Measurements from ENCODE around the gene C17orf114.

C17orf114 gene

DNA sequence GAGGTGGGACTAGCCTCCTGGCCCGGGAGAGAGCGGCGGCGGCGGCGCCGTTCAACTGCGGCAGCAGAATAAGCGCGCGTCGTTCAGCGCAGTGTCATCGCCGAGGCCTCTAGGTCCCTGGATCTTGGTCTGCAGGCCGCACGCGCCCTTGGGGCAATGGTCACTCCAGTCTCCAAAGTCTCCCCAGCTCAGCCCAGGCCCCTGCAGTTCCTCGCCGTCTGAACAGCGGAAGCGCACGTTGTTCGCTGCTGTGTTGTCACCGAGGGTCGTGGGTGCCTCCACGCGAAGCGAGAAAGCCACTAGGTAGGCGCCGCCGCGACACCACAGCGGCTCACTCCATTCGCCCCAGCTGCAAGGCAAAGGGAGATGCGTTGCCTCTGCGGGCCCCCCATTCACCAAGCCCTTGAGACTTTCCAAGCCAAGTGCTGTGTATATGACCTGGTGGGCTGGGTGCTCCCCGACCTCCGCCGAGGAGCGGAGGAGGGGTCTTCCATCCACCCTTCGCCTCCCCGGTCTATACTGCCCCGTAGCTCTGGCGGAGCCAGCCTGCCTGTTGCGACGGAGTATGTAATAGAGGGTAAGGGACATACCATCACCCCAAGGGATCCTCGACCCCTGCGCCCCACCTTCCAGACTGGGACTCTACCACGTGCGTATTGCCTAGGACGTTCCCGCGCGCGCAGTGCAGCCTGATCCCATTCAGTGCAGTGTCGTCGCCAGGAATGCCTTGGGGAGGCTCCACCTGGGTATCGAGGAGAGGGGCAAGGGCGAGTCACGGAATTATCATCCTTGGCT, 16.6 kb downstream of the C17orf114 start:
- no peaks in the 10 kb centered on the region for H3K36me3 ChIP-seq
- DNase-seq (ENCODE audit: extremely low spot score in 2 of 2), result no peak
- H3K27ac ChIP-seq, result no peak overlapping the region
- H3K4me1 ChIP-seq, result peaks cover 48% of the 10 kb centered on the region
- intact Hi-C loops (cut with DNase I), result loop anchor here (5.0 to 10.0 kb wide), 3 partner anchors 51 to 107 kb away; partner anchors contain the start of genes ARRB2, CXCL16, MED11 and ZMYND15
- peak overlapping the region; percentile 30 to 46 for H3K4me3 ChIP-seq
- TF ChIP-seq POLR2AphosphoS5 (IDR thresholded peaks at IDR 0.05; ENCODE audit: insufficient read depth in 1 of 2, low read depth in 1 of 2), result no peak
- no peaks in the 10 kb centered on the region for H3K9me3 ChIP-seq
- no peaks in the 10 kb centered on the region for H3K27me3 ChIP-seq

DNA sequence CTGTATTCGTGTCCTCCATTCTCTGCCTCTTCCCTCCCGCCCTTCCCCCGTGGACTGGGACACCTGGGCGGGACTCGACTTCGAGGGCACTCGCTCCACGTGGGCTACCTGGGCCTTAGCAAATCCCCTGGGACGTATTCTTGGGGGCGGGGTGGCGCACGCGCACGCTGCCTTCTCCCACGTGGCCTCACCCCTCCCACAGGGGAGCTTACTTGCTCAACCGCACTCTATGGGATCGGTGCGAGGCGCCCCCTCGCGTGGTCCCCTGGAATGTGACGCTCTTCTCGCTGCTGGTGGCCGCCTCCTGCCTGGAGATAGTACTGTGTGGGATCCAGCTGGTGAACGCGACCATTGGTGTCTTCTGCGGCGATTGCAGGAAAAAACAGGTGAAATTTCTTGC, 19.5 kb downstream of the C17orf114 start:
- H3K4me3 ChIP-seq, result no peak overlapping the region
- TF ChIP-seq CTCF (IDR thresholded peaks at IDR 0.05) (no peak), POLR2AphosphoS5 (IDR thresholded peaks at IDR 0.05; ENCODE audit: insufficient read depth in 1 of 2, low read depth in 1 of 2) (no peak), POLR2A (IDR thresholded peaks at IDR 0.05) (no peak)
- no peaks in the 10 kb centered on the region for H3K9me3 ChIP-seq
- DNase-seq (ENCODE audit: extremely low spot score in 2 of 2), result no peak
- no peak overlapping the region for H3K27ac ChIP-seq
- H3K36me3 ChIP-seq, result no peaks in the 10 kb centered on the region
- no peaks in the 10 kb centered on the region for H3K27me3 ChIP-seq
- peaks cover 30% of the 10 kb centered on the region for H3K4me1 ChIP-seq
- intact Hi-C loops (cut with DNase I), result loop anchor here (10.0 kb wide), 1 partner anchor 48 kb away; the partner anchor contains the start of genes CXCL16, MED11 and ZMYND15

DNA sequence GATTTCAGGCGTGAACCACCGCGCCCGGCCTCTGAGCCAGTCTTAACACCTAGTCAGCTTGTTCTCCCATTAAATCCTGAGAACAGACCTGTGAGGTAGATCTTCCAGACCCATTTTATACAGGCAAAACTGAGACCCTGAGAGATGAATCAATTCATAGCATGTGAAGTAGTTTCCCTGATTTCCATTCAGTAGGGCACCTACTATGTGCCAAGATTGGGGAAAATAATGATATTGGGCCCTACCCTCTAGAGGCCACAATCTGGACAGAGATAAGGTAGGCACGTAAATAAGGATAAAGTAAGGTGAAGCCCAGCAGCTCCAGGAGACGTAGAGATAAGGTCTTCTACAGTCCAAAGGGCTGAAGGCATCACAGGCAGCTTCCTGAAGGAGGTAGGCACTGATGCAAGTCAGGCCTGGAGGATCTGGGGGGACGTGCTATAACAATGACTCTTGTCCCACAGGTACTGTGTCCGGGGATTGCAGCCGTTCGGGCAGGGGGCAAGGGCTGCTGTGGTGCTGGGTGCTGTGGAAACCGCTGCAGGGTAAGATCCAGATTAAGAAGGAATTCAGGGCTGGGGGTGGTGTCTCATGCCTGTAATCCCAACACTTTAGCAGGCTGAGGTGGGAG, 21.7 kb downstream of the C17orf114 start:
- Histone ChIP-seq H3K4me1 (peaks cover 8% of the 10 kb centered on the region), H3K9me3 (no peaks in the 10 kb centered on the region), H3K36me3 (no peaks in the 10 kb centered on the region), H3K27me3 (no peaks in the 10 kb centered on the region), H3K27ac (no peak overlapping the region), H3K4me3 (no peak overlapping the region)
- no peak for DNase-seq (ENCODE audit: extremely low spot score in 2 of 2)
- TF ChIP-seq POLR2AphosphoS5 (IDR thresholded peaks at IDR 0.05; ENCODE audit: insufficient read depth in 1 of 2, low read depth in 1 of 2) (no peak), CTCF (IDR thresholded peaks at IDR 0.05) (no peak), POLR2A (IDR thresholded peaks at IDR 0.05) (no peak)
- intact Hi-C loops (cut with DNase I), result loop anchor here (10.0 kb wide), 1 partner anchor 46 kb away; the partner anchor contains the start of genes CXCL16, MED11 and ZMYND15

DNA sequence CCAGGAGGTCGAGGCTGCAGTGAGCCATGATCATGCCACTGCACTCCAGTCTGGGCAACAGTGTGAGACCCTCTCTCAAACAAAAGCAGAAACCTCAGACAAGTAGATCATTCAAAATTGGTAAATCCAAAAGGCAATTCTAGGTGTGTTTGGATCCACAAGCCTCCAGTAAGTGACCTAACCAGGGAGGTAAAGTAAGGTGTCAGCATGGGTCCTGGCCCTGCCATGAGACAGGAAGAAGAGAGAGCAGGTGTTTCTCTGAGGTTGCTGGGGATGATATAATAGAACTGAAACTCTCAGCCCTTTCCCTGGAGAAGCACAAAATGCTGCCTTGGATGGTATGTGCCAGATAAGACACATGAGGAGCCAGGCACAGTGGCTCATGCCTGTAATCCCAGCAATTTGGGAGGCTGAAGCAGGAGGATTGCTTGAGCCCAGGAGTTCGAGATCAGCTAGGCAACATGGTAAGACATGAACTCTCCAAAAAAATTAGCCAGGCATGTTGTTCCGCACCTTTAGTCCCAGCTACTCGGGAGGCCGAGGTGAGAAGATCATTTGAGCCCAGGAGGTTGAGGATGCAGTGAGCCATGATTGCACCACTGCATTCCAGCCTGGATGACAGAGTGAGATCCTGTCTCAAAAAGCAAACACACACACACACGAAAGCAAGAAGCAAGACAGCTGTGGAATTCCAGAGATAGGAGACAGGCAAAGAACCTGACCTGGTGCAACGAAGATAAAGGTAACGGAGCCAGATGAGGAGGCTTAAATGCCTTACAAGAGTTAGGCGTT, 24.0 kb downstream of the C17orf114 start:
- no peak overlapping the region for H3K4me3 ChIP-seq
- no peaks in the 10 kb centered on the region for H3K36me3 ChIP-seq
- TF ChIP-seq POLR2AphosphoS5 (IDR thresholded peaks at IDR 0.05; ENCODE audit: insufficient read depth in 1 of 2, low read depth in 1 of 2) (no peak), CTCF (IDR thresholded peaks at IDR 0.05) (no peak), POLR2A (IDR thresholded peaks at IDR 0.05) (no peak)
- intact Hi-C loops (cut with DNase I), result no loop called here
- H3K9me3 ChIP-seq, result no peaks in the 10 kb centered on the region
- H3K27me3 ChIP-seq, result no peaks in the 10 kb centered on the region
- H3K27ac ChIP-seq, result no peak overlapping the region
- DNase-seq (ENCODE audit: extremely low spot score in 2 of 2), result no peak
- no peaks in the 10 kb centered on the region for H3K4me1 ChIP-seq

DNA sequence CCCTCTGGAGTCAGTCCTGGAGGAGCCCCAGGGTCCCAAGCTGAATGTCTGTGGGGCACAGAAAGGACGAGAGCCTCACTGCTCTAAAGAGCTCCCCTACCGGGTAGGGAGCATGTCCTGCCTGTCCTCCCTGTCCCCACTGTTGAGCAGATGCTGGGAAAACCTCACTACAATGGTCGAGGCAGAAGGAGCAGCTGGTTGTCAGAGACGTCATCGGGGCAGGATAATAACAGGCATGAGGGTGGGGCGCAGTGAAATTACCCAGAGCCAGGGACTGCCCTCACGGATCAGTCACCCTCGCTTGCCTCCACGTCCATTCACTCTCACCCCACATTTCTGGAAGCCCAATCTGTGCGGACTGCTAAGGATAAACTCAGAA, 29.9 kb downstream of the C17orf114 start:
- no peak overlapping the region for H3K27ac ChIP-seq
- H3K36me3 ChIP-seq, result no peaks in the 10 kb centered on the region
- no peaks in the 10 kb centered on the region for H3K4me1 ChIP-seq
- TF ChIP-seq CTCF (IDR thresholded peaks at IDR 0.05), result no peak
- TF ChIP-seq POLR2AphosphoS5 (IDR thresholded peaks at IDR 0.05; ENCODE audit: insufficient read depth in 1 of 2, low read depth in 1 of 2), result no peak
- no peak for TF ChIP-seq POLR2A (IDR thresholded peaks at IDR 0.05)
- no peaks in the 10 kb centered on the region for H3K9me3 ChIP-seq
- intact Hi-C loops (cut with DNase I), result no loop called here
- H3K27me3 ChIP-seq, result no peaks in the 10 kb centered on the region
- DNase-seq (ENCODE audit: extremely low spot score in 2 of 2), result no peak
- no peak overlapping the region for H3K4me3 ChIP-seq
